Endothelial cell of umbilical vein (primary cell): ENCODE data around the gene SHISA6. TPM values are rescaled to one million over a fixed set of nuclear protein-coding genes. Genes with fewer than 3 reads are reported as not detected.

Experiments used
- BruUV-seq: library from RNA; stranded (reverse); fragments of 400-500 nt; replicated peaks from 2 replicates; lab custom pipeline; 2021; lab: Mats Ljungman, UMichigan
- CTCF ChIA-PET: fragments of 300-600, 350-600 bp; sonication (Branson Sonifier 250); formaldehyde crosslinking; loops from one replicate; lab custom pipeline; 2021; ENCODE audit warnings: antibody characterized with exemption, inconsistent platforms; lab: Charles Lee
- POLR2A ChIA-PET: fragments of 300-600, 350-600 bp; sonication (Branson Sonifier 250); formaldehyde crosslinking; loops from one replicate; lab custom pipeline; 2021; ENCODE audit warnings: antibody characterized with exemption, inconsistent platforms; lab: Charles Lee
- DNase-seq: peaks from one replicate; pipeline ENCODE4 v3.0.0-alpha.2; 2011; ENCODE audit warnings: low read depth, low spot score
- FAIRE-seq: peaks from 2 replicates; lab custom pipeline; 2011; peaks lifted over from hg19 to GRCh38; lab: Jason Lieb, UNC
- H2AFZ ChIP-seq: 2 replicates; pipeline ENCODE4 v1.6.0; 2012; ENCODE audit warnings: low read depth, low read length, control low read depth, inconsistent platforms
- H3K27ac ChIP-seq: 2 replicates; pipeline ENCODE4 v1.5.1; 2011; ENCODE audit warnings: low read depth, mild to moderate bottlenecking, control low read depth, low read length, moderate library complexity; ENCODE audit not compliant: insufficient read depth
- H3K27me3 ChIP-seq, 2 experiments: 2 replicates each; pipeline versions ENCODE4 v1.6.0 to v1.6.1; 2011; ENCODE audit warnings: low read length in 2 of 2, mixed read lengths in 1 of 2; ENCODE audit not compliant: control insufficient read depth in 2 of 2, insufficient read depth in 2 of 2
- H3K36me3 ChIP-seq, 2 experiments: 2 replicates in 1 of 2; 3 replicates in 1 of 2; pipeline ENCODE4 v1.5.1; 2011; ENCODE audit warnings: low read length in 2 of 2, mild to moderate bottlenecking in 1 of 2, moderate library complexity in 1 of 2; ENCODE audit not compliant: control insufficient read depth in 2 of 2, insufficient read depth in 2 of 2; ENCODE audit errors: extremely low read depth in 1 of 2
- H3K4me1 ChIP-seq: 3 replicates; pipeline ENCODE4 v1.5.1; 2011; ENCODE audit warnings: mild to moderate bottlenecking, low read length; ENCODE audit not compliant: control insufficient read depth, insufficient read depth; ENCODE audit errors: extremely low read depth
- H3K4me2 ChIP-seq: 2 replicates; pipeline ENCODE4 v1.6.1; 2011; ENCODE audit warnings: low read length, control low read depth, mixed read lengths; ENCODE audit not compliant: insufficient read depth
- H3K4me3 ChIP-seq, 3 experiments: fragments of 200-600 bp in 1 of 3; sonication (generic), shearing (Covaris generic) in 1 of 3; replicated peaks in 1 of 3; 2 replicates each; pipeline ENCODE4 v1.5.1; 2011 to 2016; ENCODE audit warnings: control low read depth in 3 of 3, low read length in 3 of 3, mild to moderate bottlenecking in 2 of 3, inconsistent platforms in 1 of 3, low read depth in 1 of 3, moderate library complexity in 1 of 3; ENCODE audit not compliant: insufficient read depth in 1 of 3
- H3K79me2 ChIP-seq: 2 replicates; pipeline ENCODE4 v1.6.0; 2012; ENCODE audit warnings: low read length, inconsistent platforms; ENCODE audit not compliant: control insufficient read depth, insufficient read depth
- H3K9ac ChIP-seq: replicated peaks from 2 replicates; pipeline ENCODE3; 2011; ENCODE audit warnings: low read length, control low read depth; ENCODE audit not compliant: insufficient read depth; ENCODE audit errors: extremely low read depth
- H3K9me1 ChIP-seq: replicated peaks from 3 replicates; pipeline ENCODE4 v1.6.0; 2011; ENCODE audit warnings: mild to moderate bottlenecking, low read length; ENCODE audit not compliant: control insufficient read depth, insufficient read depth; ENCODE audit errors: extremely low read depth
- H3K9me3 ChIP-seq: replicated peaks from 2 replicates; pipeline ENCODE4 v1.5.1; 2012; ENCODE audit warnings: low read length, inconsistent platforms; ENCODE audit not compliant: control insufficient read depth, insufficient read depth
- H4K20me1 ChIP-seq: replicated peaks from 2 replicates; pipeline ENCODE3; 2011; ENCODE audit warnings: mild to moderate bottlenecking, low read length; ENCODE audit not compliant: control insufficient read depth, insufficient read depth; ENCODE audit errors: extremely low read depth
- CTCF ChIP-seq, 2 donors: IDR thresholded peaks; 1 replicate in 1 of 2; 2 replicates in 1 of 2; pipeline ENCODE4 v1.5.1; 2011; ENCODE audit warnings: low read length in 2 of 2, mild to moderate bottlenecking in 2 of 2, moderate library complexity in 2 of 2, control low read depth in 1 of 2, inconsistent platforms in 1 of 2, low read depth in 1 of 2; ENCODE audit not compliant: insufficient read depth in 1 of 2; ENCODE audit errors: extremely low read depth in 1 of 2
- EZH2 ChIP-seq: IDR thresholded peaks from 2 replicates; pipeline ENCODE4 v1.6.1; 2012; ENCODE audit warnings: borderline replicate concordance, low read depth, mild to moderate bottlenecking, moderate library complexity, low read length, inconsistent platforms; ENCODE audit not compliant: severe bottlenecking
- FOS ChIP-seq: IDR thresholded peaks from 2 replicates; pipeline ENCODE4 v1.6.1; 2011; ENCODE audit warnings: mild to moderate bottlenecking, low read length, moderate library complexity, borderline replicate concordance; ENCODE audit not compliant: insufficient read depth
- GATA2 ChIP-seq: IDR thresholded peaks from 2 replicates; pipeline ENCODE4 v1.7.0; 2011; ENCODE audit warnings: low read depth, mild to moderate bottlenecking, moderate library complexity, mixed read lengths, low read length; ENCODE audit not compliant: insufficient read length, insufficient read depth
- JUN ChIP-seq: IDR thresholded peaks from 2 replicates; pipeline ENCODE4 v1.6.1; 2011; ENCODE audit warnings: borderline replicate concordance, low read depth; ENCODE audit not compliant: insufficient read length, insufficient read depth
- MAX ChIP-seq: IDR thresholded peaks from 2 replicates; pipeline ENCODE4 v1.6.1; 2011; ENCODE audit not compliant: insufficient read depth, insufficient read length
- MYC ChIP-seq: IDR thresholded peaks from one replicate; pipeline ENCODE4 v1.6.1; 2011; ENCODE audit warnings: mild to moderate bottlenecking, low read depth, low read length
- POLR2A ChIP-seq: IDR thresholded peaks from 2 replicates; pipeline ENCODE4 v1.6.1; 2012; ENCODE audit warnings: low read depth, mild to moderate bottlenecking, control low read depth, low read length
- POLR2AphosphoS5 ChIP-seq: IDR thresholded peaks from 2 replicates; pipeline ENCODE4 v1.6.1; 2012; ENCODE audit warnings: low read depth, mild to moderate bottlenecking, control low read depth, low read length, moderate library complexity; ENCODE audit not compliant: insufficient read depth
- dilution Hi-C: fragments of 300-500 bp; cut with MboI; formaldehyde crosslinking; loops from one replicate; pipeline ENCODE4 v1.15.0; 2019; ENCODE audit warnings: low sequenced_read_pairs; ENCODE audit not compliant: extremely low pct_ligation_motif_present
- intact Hi-C: fragments of 100-400 bp; cut with micrococcal nuclease; formaldehyde crosslinking; loops from one replicate; pipeline ENCODE4 v1.10.0; 2022
- polyA plus RNA-seq, 4 experiments: library from polyadenylated mRNA; depleted of rRNA in 3 of 4; stranded (reverse) in 3 of 4; unstranded in 1 of 4; fragments of >200 nt; gene quantifications; 2 replicates each; pipeline versions ENCODE4 v1.2.1 to v1.2.3, GENCODE V29; 2011 to 2012; ENCODE audit warnings: missing spikeins in 1 of 4
- total RNA-seq: library from RNA; stranded (reverse); gene quantifications from 2 replicates; pipeline ENCODE4 v1.2.3, GENCODE V29; 2021

Gene SHISA6
- total and polyA plus RNA-seq, 2 donors (not counting 3 experiments of a cell fraction or from before 2014, with no cell fraction given), result not detected

GRCh38 chr17:11557727-11558452 lies 316.9 kb downstream of the SHISA6 start:
- ChIA-PET POLR2A (no interaction called here), CTCF (no interaction called here)
- Histone ChIP-seq H3K27me3 (no peaks in the 10 kb centered on the region), H3K9ac (no peak overlapping the region), H2AFZ (no peak overlapping the region), H3K27ac (no peak overlapping the region), H4K20me1 (no peaks in the 10 kb centered on the region), H3K4me1 (no peaks in the 10 kb centered on the region), H3K79me2 (no peaks in the 10 kb centered on the region), H3K4me3 (no peak overlapping the region), H3K9me1 (no peaks in the 10 kb centered on the region), H3K9me3 (peaks cover 9% of the 10 kb centered on the region), H3K36me3 (no peaks in the 10 kb centered on the region), H3K4me2 (no peak overlapping the region)
- FAIRE-seq (no peak), DNase-seq (no peak)
- no peak for TF ChIP-seq POLR2A
- TF ChIP-seq FOS, result no peak
- no peak for TF ChIP-seq MAX
- dilution Hi-C loops (no loop called here), intact Hi-C loops (no loop called here)
- BruUV-seq, result no TSS peak

- dilution Hi-C loops, result no loop called here
- H3K9ac ChIP-seq, result no peak overlapping the region
- FAIRE-seq, result no peak
Measured at GRCh38 chr17:11558681-11559234, 317.7 kb downstream of the SHISA6 start.

More at GRCh38 chr17:11558681-11559234, 317.7 kb downstream of the SHISA6 start:
- intact Hi-C loops, result no loop called here
- no peaks in the 10 kb centered on the region for H3K9me1 ChIP-seq
- H3K4me3 ChIP-seq, result no peak overlapping the region
- no peaks in the 10 kb centered on the region for H3K79me2 ChIP-seq
- H3K4me2 ChIP-seq, result no peak overlapping the region
- no peak overlapping the region for H2AFZ ChIP-seq
- H4K20me1 ChIP-seq, result no peaks in the 10 kb centered on the region
- no peaks in the 10 kb centered on the region for H3K4me1 ChIP-seq
- DNase-seq, result no peak
- H3K36me3 ChIP-seq, result no peaks in the 10 kb centered on the region
- H3K27me3 ChIP-seq, result no peaks in the 10 kb centered on the region
- ChIA-PET POLR2A (no interaction called here), CTCF (no interaction called here)
- no TSS peak for BruUV-seq
- H3K9me3 ChIP-seq, result peaks cover 8% of the 10 kb centered on the region
- no peak for TF ChIP-seq POLR2AphosphoS5
- no peak for TF ChIP-seq JUN
- TF ChIP-seq EZH2, result no peak
- no peak for TF ChIP-seq FOS
- no peak for TF ChIP-seq GATA2
- no peak for TF ChIP-seq MAX
- TF ChIP-seq MYC, result no peak
- no peak for TF ChIP-seq POLR2A
- no peak for TF ChIP-seq CTCF (IDR thresholded peaks at IDR 0.05; ENCODE audit: extremely low read depth in 1 of 2, insufficient read depth in 1 of 2, low read depth in 1 of 2, low read length in 2 of 2)
- no peak overlapping the region for H3K27ac ChIP-seq
